Testis (tissue), 2 donors: ENCODE measurements around the gene PIGS.

Experiments
- POLR2A ChIP-seq: fragments of 450-650 bp; IDR thresholded peaks from one replicate; pipeline ENCODE4 v1.6.1; 2017; ENCODE audit warnings: antibody characterized with exemption, mild to moderate bottlenecking, moderate library complexity
- TF ChIP-seq, protein P1 (sequence below), 3 experiments: fragments of 450-650 bp in 2 of 3; fragments of 200-600 bp in 1 of 3; sonication (generic) in 1 of 3; IDR thresholded peaks; one replicate each; pipeline ENCODE4 v1.5.1; 2016 to 2019; ENCODE audit warnings: antibody characterized with exemption in 3 of 3, mild to moderate bottlenecking in 2 of 3, moderate library complexity in 1 of 3

GRCh38 chr17:28524476-28525424 lies 46.6 kb downstream of the PIGS start:
- no peak for TF ChIP-seq POLR2A
- TF ChIP-seq, protein P1, sequence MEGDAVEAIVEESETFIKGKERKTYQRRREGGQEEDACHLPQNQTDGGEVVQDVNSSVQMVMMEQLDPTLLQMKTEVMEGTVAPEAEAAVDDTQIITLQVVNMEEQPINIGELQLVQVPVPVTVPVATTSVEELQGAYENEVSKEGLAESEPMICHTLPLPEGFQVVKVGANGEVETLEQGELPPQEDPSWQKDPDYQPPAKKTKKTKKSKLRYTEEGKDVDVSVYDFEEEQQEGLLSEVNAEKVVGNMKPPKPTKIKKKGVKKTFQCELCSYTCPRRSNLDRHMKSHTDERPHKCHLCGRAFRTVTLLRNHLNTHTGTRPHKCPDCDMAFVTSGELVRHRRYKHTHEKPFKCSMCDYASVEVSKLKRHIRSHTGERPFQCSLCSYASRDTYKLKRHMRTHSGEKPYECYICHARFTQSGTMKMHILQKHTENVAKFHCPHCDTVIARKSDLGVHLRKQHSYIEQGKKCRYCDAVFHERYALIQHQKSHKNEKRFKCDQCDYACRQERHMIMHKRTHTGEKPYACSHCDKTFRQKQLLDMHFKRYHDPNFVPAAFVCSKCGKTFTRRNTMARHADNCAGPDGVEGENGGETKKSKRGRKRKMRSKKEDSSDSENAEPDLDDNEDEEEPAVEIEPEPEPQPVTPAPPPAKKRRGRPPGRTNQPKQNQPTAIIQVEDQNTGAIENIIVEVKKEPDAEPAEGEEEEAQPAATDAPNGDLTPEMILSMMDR (IDR thresholded peaks at IDR 0.05): no peak
